Activated T-cell treated with anti-CD3 and anti-CD28 coated beads, Interleukin-2, amount 50 U/mL, for 72 hours (primary cell): ENCODE data around the gene NUP62. TPM values are rescaled to one million over a fixed set of nuclear protein-coding genes. Genes with fewer than 3 reads are reported as not detected.
A peak's percentile ranks its signal among the peaks of the same experiment; 100 is the strongest.

Experiments used
- ATAC-seq, 2 donors: fragments of 150-1000 bp; cut with Tn5 transposase; replicated peaks in 1 of 2; 2 replicates each; pipeline ENCODE4 v1.10.0; 2021; ENCODE audit warnings: moderate library complexity in 2 of 2, mild to moderate bottlenecking in 1 of 2
- DNase-seq, 2 donors: peaks; one replicate each; pipeline ENCODE4 v3.0.0; 2021 to 2022; ENCODE audit warnings: mixed read lengths in 1 of 2
- H3K27ac Mint-ChIP-seq: one replicate; pipeline ENCODE4 v1.8.0; 2022; ENCODE audit warnings: mild to moderate bottlenecking, moderate library complexity, mixed read lengths
- H3K27me3 Mint-ChIP-seq: one replicate; pipeline ENCODE4 v1.8.0; 2022; ENCODE audit warnings: low read depth, mixed read lengths
- H3K36me3 Mint-ChIP-seq, 2 donors: one replicate each; pipeline ENCODE4 v1.8.0; 2022; ENCODE audit warnings: mixed read lengths in 2 of 2, mild to moderate bottlenecking in 1 of 2; ENCODE audit not compliant: insufficient read depth in 2 of 2
- H3K4me1 Mint-ChIP-seq: one replicate; pipeline ENCODE4 v1.8.0; 2022; ENCODE audit warnings: low read depth, mixed read lengths
- H3K4me3 Mint-ChIP-seq, 2 donors: one replicate each; pipeline ENCODE4 v1.8.0; 2022; ENCODE audit warnings: mild to moderate bottlenecking in 2 of 2, mixed read lengths in 2 of 2, moderate library complexity in 2 of 2
- H3K9me3 Mint-ChIP-seq, 2 donors: one replicate each; pipeline ENCODE4 v1.8.0; 2022; ENCODE audit warnings: mixed read lengths in 2 of 2
- total RNA-seq, 2 donors: library from RNA; stranded (reverse); gene quantifications; one replicate each; pipeline ENCODE4 v1.2.3, GENCODE V29; 2022

The NUP62 gene
- total RNA-seq, 2 donors from 2014 or later: 135 to 139 TPM

DNA sequence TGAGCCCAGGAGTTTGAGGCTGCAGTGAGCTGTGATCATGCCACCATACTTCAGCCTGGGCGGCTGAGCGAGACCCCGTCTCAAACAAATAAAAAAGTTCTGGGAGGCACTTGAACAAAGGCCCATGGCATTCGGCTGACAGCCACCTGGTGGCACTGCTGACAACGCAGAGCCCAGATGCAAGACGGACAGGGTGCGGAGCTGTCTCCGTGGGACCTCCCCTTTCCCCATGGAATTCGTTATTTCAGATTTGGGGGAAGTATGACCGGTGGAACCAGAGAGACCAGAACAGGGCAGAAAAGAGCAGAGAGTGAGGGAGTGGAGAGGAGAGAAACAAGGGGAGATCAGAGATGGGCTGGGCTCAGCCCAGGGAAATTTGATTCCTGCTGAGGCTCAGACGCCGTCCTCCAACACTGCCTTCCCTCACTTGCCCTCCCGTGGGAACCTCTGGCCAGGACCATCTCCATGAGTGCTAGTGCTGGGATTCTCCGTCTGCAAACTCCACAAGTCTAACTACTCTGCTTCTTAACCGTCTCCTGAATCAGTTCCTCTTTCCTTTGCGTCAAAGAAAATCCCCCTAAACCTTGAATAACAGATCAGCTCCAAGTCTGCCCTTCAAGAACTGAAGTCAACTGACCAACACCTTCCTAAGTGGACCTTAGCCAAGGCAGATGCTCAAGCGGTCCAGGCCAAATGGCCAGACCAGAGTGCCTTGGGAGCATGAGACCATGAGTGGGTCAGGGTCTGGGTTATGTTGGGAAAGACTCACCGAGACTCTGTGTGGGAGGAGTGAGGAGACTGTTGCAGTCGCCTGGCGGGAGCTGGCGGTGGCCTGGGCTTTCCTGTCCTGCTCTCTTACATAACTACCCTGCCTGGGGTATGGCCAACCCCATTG lies 12.2 kb downstream of the NUP62 start:
- Mint-ChIP-seq H3K27me3 (no peaks in the 10 kb centered on the region), H3K4me3 (no peak overlapping the region), H3K9me3 (no peaks in the 10 kb centered on the region), H3K27ac (no peak overlapping the region), H3K36me3 (peaks cover 22 to 62% of the 10 kb centered on the region in 2 donors), H3K4me1 (peaks cover 69% of the 10 kb centered on the region)
- DNase-seq (no peak), ATAC-seq (no peak)

DNA sequence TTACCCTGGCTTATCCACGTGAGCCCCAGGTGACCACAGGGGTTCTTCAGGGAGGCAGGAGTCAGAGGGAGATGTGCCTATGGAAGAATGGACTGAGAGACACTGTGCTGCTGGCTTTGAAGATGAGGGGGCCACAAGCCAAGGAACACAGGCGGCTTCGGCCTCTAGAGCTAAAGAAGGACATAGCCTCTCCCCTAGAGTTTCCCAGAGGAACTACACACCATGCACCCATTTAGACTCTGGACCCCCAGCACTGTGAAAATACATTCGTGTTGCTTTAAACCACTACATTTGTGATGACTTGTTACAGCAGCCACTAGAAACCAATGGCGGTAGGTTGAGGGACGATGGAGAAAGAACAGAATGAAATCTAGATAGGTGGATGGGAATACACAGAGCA lies 14.0 kb downstream of the NUP62 start:
- no peak for ATAC-seq
- no peak for DNase-seq
- no peaks in the 10 kb centered on the region for H3K9me3 Mint-ChIP-seq
- H3K4me1 Mint-ChIP-seq: peaks cover 69% of the 10 kb centered on the region
- H3K4me3 Mint-ChIP-seq: no peak overlapping the region
- peaks cover 18 to 57% of the 10 kb centered on the region in 2 donors for H3K36me3 Mint-ChIP-seq
- peak overlapping the region; percentile 58 for H3K27ac Mint-ChIP-seq
- H3K27me3 Mint-ChIP-seq: no peaks in the 10 kb centered on the region

DNA sequence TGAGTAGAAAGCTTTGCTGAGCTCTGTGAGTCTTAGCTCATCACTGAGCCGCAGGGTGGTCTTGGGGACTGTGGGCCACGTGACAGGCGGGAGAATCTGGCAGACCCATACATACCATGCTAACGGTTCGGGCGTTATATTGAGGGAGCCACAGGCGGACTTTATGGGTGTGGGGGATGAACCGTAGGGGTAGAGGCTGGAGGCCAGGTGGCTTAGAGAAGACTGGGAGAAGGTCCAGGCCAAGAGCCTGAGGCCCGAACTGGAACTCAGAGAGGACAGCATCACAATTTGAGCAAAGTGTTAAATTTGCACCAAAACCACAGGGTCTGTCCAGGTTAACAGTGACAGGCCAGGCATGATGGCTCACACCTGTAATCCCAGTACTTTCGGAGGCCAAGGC lies 15.6 kb downstream of the NUP62 start:
- Mint-ChIP-seq H3K4me3 (no peak overlapping the region), H3K4me1 (peaks cover 58% of the 10 kb centered on the region), H3K9me3 (no peaks in the 10 kb centered on the region), H3K27me3 (no peaks in the 10 kb centered on the region), H3K27ac (peak overlapping the region; percentile 13), H3K36me3 (peaks cover 18 to 51% of the 10 kb centered on the region in 2 donors)
- DNase-seq (no peak), ATAC-seq (no peak)

DNA sequence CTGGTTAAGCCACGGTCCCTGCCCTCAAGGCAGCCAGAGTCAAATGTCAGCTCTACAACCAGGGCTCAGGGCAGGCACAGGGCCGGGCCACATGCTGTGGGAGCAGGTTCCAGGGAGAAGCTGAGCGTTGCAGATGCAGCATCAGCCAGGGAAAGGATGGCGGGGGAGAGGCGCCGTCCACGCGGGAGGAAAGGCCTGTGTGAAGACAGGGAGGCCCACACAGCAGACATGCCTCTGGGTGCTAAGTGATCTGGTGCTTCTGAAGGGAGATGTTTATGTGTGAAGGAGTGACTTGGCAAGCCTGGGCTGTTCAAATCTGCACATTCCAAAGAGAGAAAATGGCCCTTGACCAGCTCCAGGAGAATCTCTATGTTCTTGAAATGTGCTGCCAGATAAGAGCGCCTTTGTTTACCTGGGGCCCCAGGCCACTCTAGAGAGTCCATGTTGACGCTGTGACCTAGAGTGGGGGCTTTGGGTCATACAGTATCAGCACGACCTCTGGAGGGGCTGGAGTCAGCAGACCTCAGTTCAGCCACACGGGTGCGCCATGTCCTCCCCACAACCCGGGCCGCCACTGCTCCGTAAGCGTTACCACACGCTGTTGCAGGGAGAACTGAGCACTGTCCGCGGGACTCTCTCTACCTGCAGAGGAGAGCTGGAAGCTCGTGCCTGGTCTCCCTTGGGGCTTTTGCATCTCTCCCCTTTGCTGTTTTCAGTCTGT lies 16.2 kb downstream of the NUP62 start:
- DNase-seq (no peak), ATAC-seq (peak in 1 of 2 donors; percentile 17)
- Mint-ChIP-seq H3K27ac (peak overlapping the region; percentile 90), H3K9me3 (no peaks in the 10 kb centered on the region), H3K4me3 (peak overlapping the region in 1 of 2 donors; percentile 19), H3K4me1 (peaks cover 64% of the 10 kb centered on the region), H3K27me3 (no peaks in the 10 kb centered on the region), H3K36me3 (peaks cover 18 to 51% of the 10 kb centered on the region in 2 donors)

DNA sequence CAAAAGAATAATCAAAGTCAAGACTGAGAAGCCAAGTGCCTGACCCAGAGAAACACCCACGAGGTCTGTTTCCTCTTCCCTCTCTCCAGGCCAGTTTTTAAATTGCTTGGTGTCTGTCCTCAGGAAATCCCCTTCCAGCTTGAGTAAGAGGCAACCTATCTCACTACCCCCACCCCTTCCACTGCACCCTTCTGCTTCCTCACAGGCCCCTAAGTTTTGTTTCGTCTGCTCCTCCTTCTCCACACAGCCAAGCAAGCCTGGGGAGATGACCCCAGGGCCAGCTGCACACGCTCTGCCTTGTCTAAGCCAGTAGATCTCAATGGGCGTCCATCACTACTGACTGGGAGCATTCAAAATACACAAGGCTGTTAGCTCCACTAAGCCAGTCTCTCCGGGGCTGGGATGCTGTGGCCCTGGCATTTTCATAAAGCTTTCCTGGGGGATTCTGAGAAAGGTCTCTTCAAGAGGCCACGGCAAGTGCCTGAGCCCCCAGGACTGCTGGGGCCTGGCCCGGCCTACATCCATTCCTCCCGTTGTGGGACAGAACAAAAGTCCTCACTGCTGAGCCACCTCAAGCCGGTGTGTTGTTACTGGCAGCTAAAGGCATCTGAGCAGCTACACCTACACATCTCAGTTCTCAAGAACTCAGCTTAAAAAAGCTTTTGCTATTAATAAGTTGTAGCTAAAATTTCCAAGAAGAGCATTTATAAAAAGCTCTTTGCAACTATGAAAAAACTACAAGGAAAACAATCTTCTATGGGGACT lies 17.7 kb downstream of the NUP62 start:
- Mint-ChIP-seq H3K9me3 (no peaks in the 10 kb centered on the region), H3K4me3 (peak overlapping the region; percentile 66 to 70), H3K4me1 (peaks cover 75% of the 10 kb centered on the region), H3K27ac (peak overlapping the region; percentile 83), H3K36me3 (peaks cover 17 to 48% of the 10 kb centered on the region in 2 donors), H3K27me3 (no peaks in the 10 kb centered on the region)
- ATAC-seq (peak; percentile 80 to 84), DNase-seq (peak in 1 of 2 donors; percentile 52)

DNA sequence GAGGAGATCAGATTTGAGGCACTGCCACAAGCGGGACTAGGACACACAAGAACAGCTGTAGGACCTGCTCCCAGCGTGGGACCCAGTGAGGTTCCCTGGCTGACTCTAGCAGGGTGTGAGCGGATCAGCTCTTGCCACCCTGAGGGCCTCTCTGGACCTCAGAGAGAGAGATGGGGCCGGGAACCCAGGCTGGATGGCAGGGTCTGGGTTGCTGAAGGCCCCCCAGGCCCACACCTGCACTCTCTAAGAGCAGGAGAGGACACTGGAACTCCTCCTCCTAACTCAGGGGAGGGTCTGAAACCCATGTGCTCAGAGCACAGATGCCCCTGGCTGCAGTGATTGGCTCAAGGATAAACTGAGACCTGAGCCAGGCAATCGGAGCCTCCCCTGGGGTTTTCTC lies 19.1 kb downstream of the NUP62 start:
- ATAC-seq (no peak), DNase-seq (no peak)
- Mint-ChIP-seq H3K9me3 (no peaks in the 10 kb centered on the region), H3K4me1 (peaks cover 75% of the 10 kb centered on the region), H3K27ac (no peak overlapping the region), H3K36me3 (peaks cover 14 to 44% of the 10 kb centered on the region in 2 donors), H3K27me3 (no peaks in the 10 kb centered on the region), H3K4me3 (no peak overlapping the region)

DNA sequence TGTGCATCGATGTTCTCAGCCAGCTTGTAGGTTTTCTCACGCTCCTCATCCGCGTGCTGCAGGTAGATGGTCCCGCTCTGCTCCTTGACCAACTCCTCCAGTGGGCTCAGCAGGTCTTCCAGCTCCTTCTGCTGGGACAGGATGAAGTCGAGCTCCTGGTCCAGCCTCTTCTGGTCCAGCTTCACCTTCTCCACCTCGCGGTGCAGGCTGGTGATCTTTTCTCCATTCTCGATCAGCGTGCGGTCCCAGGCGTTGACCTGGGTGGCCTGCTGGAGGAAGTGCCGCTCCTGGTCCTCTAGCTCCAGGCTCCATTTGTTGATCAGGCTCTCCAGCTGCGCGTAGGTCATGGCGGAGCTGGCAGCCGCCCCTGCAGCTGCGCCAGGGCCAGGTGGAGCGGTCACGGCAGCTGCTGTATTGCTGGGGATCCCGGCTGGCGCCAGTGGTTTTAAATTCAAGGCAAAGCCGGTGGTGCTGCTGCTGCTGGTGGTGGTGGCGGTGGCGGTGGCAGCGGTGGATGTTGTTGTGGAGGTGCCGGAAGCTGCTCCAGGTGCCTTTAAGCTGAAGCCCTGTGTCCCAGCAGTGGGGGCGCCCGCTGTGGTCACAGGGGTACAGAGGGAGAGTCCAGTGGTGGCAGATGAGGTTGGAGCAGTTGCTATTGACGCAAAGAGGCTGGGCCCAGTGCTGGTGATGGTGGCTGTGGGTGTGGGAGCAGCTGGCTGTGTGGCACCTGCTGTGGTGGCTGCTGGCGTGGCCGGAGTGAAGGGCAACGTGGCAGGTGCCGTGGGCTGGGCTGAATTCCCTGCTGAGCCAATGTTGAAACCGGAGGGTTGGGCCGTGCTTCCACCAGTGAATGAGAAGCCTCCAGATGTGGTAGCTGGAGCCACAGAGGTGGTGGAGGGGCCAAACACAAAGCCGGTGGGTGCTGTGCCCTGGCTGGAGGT lies 20.6 kb downstream of the NUP62 start:
- ATAC-seq: no peak
- Mint-ChIP-seq H3K27ac (peak overlapping the region; percentile 44), H3K27me3 (no peaks in the 10 kb centered on the region), H3K4me1 (peaks cover 73% of the 10 kb centered on the region), H3K9me3 (no peaks in the 10 kb centered on the region), H3K4me3 (no peak overlapping the region), H3K36me3 (peaks cover 8 to 35% of the 10 kb centered on the region in 2 donors)
- DNase-seq: no peak

DNA sequence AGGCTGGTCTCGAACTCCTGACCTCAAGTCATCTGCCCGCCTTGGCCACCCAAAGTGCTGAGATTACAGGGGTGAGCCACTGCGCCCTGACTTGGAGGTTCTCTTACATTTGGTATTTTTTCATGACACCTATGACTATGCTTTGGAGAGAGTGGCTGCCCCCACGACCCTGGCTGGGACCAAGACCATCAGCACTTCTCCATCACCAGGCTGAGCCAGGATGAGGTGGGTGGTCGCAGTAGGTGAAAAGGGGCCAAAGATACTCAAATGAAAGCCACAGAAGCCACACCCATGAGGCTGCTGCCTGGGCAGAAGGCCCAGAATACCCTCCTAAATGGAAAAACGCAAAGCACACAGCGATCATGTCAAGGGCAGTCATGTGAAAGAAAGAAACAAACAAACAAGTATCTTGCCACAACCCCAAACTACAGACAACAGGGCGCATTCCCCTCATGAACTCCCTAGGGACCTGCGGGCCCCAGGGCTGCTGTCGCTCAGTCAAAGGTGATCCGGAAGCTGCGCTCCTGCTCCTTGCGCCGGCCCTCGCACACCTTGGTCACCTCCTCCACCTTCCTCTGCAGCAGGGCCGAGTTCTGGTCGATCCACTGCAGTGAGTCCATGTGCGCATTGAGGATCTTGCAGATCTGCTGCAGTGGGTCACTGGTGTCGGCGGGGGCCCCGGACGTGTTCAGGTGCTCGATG lies 21.4 kb downstream of the NUP62 start:
- no peak for ATAC-seq
- H3K27me3 Mint-ChIP-seq: no peaks in the 10 kb centered on the region
- peaks cover 73% of the 10 kb centered on the region for H3K4me1 Mint-ChIP-seq
- H3K27ac Mint-ChIP-seq: no peak overlapping the region
- H3K36me3 Mint-ChIP-seq: peaks cover 5 to 28% of the 10 kb centered on the region in 2 donors
- no peaks in the 10 kb centered on the region for H3K9me3 Mint-ChIP-seq
- no peak for DNase-seq
- no peak overlapping the region for H3K4me3 Mint-ChIP-seq

DNA sequence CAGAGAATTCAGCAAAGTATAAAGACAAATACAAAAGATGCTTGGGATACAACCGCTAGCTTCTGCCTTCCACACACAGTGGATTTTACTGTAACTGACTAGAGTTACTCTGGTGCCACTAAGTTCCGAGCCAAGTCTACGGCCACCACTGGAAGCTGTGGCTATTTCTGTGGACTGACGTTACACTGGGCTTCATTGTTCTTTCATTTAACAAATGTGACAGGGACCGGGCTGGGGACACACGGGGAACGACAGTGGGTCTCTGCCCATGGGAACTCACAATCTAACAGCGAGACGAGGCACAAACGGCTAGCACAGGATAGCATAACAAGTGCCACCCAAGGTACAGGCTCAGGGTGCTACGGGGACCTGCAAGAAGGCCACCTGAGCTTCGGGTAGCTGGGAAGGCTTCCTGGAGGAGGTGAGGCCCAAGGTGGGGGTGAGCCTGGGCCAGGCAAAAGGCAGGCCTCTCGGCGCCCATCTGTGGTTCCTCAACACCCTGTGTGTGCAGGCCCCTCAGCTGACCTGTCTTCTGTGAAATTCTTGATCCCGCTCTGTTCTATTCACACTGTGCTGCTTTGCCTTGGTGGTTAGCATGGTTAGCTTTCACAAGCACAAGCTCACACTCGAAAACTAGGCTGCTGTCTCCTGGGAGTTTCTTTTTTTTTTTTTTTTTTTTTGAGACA lies 22.3 kb downstream of the NUP62 start:
- no peak overlapping the region for H3K4me3 Mint-ChIP-seq
- H3K27me3 Mint-ChIP-seq: no peaks in the 10 kb centered on the region
- no peaks in the 10 kb centered on the region for H3K9me3 Mint-ChIP-seq
- peak overlapping the region; percentile 29 for H3K27ac Mint-ChIP-seq
- ATAC-seq (no peak), DNase-seq (no peak)
- peaks cover 71% of the 10 kb centered on the region for H3K4me1 Mint-ChIP-seq
- H3K36me3 Mint-ChIP-seq: peaks cover 5 to 24% of the 10 kb centered on the region in 2 donors

DNA sequence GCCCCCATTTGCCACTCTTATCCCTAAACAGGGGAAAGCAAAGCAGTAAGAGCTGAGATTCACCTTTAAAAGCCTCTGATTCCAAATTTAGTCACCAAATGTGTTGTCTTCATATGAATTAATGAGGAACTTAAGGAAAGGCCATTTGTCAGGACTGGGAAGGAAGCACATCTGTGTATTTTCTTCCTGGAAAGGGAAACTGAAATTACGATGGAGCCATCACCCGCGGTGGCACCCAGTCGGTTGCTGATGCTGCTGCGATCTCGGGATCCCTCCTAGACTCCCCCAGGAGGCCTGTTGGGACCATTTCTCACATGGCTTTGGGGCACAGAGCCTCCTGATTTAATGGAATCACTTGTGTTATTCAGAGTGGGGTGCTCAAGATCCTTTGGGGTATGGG lies 25.2 kb downstream of the NUP62 start:
- Mint-ChIP-seq H3K9me3 (no peaks in the 10 kb centered on the region), H3K36me3 (peaks cover 5 to 15% of the 10 kb centered on the region in 2 donors), H3K27me3 (no peaks in the 10 kb centered on the region), H3K4me1 (peaks cover 73% of the 10 kb centered on the region), H3K27ac (no peak overlapping the region), H3K4me3 (peak overlapping the region in 1 of 2 donors; percentile 49)
- ATAC-seq: no peak
- DNase-seq: no peak

DNA sequence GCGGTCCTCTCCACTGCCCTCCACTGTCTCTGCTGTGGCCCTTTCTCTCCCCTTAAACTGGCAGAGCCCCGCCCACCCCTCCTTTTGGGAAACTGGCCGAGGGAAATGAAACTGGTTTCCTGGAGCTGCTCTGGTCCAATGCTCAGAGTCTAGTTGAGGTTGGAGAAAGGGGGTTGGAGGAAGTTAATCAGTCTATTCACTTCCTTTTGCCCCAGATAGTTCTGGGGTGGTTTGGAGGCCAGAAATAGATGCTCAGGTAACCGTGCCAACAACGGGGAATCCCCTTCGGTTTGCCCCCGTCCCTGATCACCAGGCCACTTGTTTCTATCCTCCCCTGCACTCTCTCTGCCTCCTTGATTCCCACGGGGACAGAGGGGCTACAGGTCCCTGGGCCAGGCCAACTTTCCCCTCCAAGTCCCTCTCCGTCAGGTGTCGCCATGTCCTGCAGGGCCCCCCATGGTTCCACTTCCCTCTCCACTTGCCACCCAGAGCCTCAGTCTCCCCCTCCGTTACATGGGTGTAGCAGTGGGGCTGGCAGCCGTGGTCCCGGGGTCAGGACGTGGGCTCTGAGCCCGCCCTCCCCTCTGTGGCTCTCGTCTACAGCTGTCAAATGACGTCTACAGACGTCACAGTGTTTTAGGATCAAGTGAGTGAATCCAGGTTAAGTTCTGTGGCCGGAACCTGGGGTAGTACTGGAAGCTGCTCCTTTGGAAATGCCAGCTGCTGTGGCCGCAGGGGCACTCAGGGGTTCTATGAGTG lies 32.3 kb downstream of the NUP62 start, which contains the start of gene IL4I1:
IL4I1 (minus strand) TSS at position 25 of the 759 bp plus-strand sequence. CDS start 727 bp downstream, outside the sequence.
- Mint-ChIP-seq H3K27me3 (no peaks in the 10 kb centered on the region), H3K9me3 (no peaks in the 10 kb centered on the region), H3K4me1 (peaks cover 79% of the 10 kb centered on the region), H3K27ac (peak within 1 kb of the TSS; percentile 80), H3K36me3 (peaks cover 2 to 9% of the 10 kb centered on the region in 2 donors), H3K4me3 (peak within 1 kb of the TSS; percentile 81 to 87)
- ATAC-seq (peak; percentile 55 to 63), DNase-seq (peak; percentile 71 to 74)
